Inferior parietal cortex (tissue), 1 donor: ENCODE measurements around the gene UBFD1.
"Not testable (repeated sequence)": the region's sequence is repeated elsewhere in the genome, so short reads cannot be mapped to it uniquely, and the experiment has no call there.

ENCODE experiments used
- DNase-seq: peaks from one replicate; pipeline ENCODE4 v3.0.0-alpha.2; 2016; ENCODE audit errors: extremely low spot score

Gene UBFD1, protein sequence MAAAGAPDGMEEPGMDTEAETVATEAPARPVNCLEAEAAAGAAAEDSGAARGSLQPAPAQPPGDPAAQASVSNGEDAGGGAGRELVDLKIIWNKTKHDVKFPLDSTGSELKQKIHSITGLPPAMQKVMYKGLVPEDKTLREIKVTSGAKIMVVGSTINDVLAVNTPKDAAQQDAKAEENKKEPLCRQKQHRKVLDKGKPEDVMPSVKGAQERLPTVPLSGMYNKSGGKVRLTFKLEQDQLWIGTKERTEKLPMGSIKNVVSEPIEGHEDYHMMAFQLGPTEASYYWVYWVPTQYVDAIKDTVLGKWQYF

DNA sequence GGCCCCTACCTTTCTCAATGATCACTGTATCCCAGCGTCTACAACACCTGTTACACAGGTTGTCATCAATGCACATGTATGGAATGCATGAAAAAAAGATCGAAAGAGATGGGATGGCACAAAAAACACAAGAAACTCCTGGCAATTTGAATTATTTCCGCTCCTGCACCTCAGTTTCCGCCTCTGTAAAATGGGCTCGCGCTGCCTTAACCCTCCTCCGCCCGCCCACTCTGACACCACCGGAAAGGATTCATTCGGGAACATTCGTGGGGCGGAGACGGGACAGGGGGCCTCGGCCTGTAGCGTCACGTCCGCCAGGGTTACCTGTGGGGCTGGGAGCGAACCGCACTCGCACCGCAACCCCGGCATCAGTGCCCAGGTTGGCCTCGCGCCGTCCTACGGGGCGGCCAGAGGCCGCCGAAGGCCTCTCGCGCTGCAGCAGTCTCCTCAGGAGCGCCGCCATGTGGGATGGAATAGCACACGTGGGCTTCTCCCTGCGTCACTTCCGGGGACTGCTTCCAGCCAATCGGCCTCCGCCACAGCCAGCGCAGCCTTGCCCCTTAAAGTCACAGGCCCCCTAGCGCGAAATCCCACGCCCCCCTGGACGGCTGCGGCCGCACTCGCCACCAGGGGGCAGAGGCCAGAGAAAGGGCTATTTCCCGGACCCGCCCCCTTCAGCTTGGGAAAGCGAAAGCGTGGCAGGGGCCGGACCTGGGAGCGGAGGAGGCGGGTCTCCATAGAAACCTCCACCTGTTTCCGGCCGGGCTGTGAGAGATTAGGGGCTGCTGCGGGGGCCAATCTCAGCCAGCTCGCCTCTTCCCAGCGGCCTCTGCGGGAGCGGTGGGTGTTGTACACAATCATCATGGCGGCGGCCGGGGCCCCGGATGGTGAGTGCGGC, at the start of gene UBFD1, which contains the start of gene EARS2:
Gene UBFD1, plus strand, starts transcription at position 847 of the 898 bp plus-strand sequence. Its CDS starts 16 bp downstream, at position 863.
Gene EARS2, minus strand, starts transcription at position 470 of the 898 bp plus-strand sequence. Its CDS starts 7 bp downstream, at position 463.
- DNase-seq = peak; percentile 96

DNA sequence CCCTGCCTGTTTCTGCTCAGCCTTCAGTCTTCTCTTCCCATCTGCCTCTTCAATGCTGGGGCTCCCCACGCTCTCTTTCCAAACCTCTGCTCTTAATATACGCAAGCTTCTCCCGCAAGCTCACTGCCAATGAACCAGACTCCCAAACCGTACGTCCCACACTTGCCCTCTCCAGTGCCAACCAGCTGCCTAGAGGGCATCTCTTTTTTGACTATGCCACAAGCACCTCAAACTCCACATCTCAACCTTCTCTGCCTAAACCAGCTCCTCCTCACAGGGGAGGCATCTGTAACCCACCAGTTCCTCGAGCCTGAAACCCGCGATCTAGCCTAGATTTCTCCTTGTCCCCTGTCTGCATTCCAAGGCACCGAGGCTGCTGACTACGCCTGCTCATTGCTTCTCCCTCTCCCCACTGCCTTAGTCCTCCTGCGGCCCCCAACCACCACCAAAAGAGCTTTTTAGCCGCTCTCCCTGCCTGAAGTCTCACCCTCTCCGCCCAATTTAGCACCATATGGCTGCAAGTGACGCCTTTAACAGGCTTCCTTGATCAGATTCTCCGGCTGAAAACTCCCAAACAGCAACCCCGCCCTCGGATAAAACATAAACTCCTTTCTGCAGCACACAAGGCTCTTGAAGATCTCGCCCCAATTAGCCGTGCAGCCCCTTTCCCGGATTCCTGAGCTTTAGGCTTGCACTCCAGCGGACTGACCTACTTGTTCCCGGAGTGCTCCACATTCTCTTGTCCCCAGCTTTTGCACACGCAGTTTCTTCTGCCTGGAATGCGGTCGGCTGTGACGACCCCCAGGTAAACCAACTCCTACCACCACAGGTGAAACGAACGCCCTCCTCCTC, 48.7 kb upstream of the UBFD1 start:
- DNase-seq = peak; percentile 43

DNA sequence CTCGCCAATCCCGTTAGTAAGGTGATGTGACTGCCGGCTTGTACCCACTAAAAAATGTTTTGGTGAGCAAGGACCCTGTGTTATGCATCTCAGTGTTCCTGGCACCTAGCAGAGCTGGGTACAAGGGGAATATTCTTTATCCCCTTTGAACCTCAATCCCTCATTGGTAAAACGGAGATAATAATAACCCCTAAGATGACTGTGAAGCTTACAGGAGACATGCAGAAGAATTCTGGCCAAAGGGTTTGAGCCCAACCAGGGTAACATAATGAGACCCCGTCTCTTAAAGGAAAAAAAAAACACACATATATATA, 48.1 kb upstream of the UBFD1 start:
- no peak for DNase-seq

- no peak for DNase-seq
Observed at GRCh38 chr16:23509782-23510163, 47.8 kb upstream of the UBFD1 start.

- DNase-seq = peak; percentile 74
Observed at GRCh38 chr16:23510164-23510914, 47.2 kb upstream of the UBFD1 start, which contains the start of gene GGA2. Gene GGA2, minus strand, starts transcription at chr16:23510494. Its CDS starts 83 bp downstream, at chr16:23510411.

DNA sequence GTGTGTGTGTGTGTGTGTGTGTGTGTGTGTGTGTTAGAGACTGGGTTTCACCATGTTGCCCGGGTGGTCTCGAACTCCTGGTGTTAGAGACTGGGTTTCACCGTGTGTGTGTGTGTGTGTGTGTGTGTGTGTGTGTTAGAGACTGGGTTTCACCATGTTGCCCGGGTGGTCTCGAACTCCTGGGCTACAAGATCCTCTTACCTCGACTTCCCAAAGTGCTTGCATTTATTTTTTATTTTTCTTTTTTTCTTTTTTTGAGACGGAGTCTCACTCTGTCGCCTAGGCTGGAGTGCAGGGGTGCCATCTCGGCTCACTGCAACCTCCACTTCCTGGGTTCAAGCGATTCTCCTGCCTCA, 46.6 kb upstream of the UBFD1 start:
- DNase-seq = not testable (repeated sequence)

DNA sequence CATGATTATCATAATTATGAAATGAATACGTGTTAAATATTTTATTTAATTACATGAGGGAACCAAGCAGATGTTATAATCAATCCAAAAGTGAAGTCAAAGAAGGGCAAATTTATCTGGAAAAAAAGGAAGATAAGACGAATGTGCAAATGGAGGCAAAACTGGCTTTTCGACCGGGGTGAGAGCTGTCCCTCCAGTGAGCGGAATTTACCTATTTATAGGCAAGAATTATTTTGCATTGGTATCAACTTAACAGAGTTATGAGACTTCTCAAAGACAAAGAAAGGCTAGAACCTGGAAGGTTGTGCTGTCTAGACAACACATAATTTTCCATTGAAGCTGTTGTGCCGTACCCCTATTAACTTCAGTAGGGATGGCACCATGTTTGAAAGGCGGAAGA, 45.8 kb upstream of the UBFD1 start:
- DNase-seq = no peak

DNA sequence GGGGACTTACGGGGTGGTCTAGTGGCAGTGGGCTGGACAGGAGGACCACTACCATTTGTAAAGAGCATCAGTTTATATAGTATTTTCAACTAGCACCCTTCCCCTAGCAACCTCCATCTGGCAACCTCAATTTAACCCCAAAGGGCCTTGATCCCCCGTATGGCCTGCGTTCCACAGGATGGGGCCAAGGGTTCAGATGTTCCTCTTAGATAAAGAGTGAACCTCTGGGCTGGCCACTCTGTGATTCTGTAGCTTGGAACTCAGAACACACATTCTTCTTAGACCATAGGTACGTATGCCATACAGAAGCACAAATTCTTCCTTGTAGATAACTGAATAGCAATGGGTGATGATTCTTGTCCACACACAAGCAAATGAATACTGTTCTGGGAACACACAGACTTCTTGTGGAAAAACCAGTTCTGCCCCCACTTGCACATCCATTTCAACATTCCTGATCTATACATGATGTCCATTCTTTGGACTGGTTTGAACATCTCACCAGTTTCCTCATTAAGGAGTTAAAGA, 45.3 kb upstream of the UBFD1 start:
- no peak for DNase-seq

GRCh38 chr16:23514381-23515152, 43.0 kb upstream of the UBFD1 start:
- DNase-seq = no peak

DNA sequence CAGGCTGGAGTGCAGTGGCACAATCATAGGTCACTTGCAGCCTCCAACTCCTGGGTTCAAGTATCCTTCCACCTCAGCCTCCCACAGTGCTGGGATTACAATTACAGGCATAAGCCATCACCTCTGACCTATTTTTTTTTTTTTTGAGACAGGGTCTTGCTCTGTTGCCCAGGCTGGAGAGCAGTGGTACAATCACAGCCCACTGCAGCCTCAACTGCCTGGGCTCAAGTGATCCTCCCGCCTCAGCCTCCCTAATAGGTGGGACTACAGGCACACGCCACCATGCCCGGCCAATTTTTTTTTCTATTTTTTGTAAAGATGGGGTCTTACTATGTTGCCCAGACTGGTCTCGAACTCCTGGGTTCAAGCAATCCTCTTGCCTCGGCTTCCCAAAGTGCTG, 41.6 kb upstream of the UBFD1 start:
- no peak for DNase-seq

GRCh38 chr16:23516366-23517137, 41.0 kb upstream of the UBFD1 start:
- no peak for DNase-seq

- no peak for DNase-seq
Observed at GRCh38 chr16:23518435-23518891, 39.1 kb upstream of the UBFD1 start.

GRCh38 chr16:23519282-23519681, 38.2 kb upstream of the UBFD1 start:
- no peak for DNase-seq

GRCh38 chr16:23520500-23520899, 37.0 kb upstream of the UBFD1 start:
- DNase-seq = no peak

GRCh38 chr16:23521037-23521743, 36.3 kb upstream of the UBFD1 start:
- no peak for DNase-seq

- no peak for DNase-seq
Observed at GRCh38 chr16:23521965-23522364, 35.6 kb upstream of the UBFD1 start.

DNA sequence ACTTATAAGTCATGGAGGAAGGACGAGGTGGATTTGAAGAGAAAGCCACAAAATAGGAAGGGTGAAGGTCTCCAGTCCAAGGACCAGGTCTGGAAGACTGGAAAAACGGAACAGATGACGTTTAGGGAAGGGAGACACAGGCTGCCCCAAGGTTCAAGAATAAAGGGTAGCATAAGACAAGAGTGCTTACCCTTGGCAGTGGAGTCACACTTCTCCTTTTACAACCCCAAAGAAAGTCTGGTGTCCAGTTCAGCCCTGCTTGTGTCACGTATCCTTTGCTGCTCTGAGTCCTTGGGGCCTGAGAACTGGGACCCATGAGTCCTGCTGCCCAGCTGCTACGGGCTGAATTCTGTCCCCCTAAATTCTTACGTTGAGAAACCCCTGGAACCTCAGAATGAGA, 34.2 kb upstream of the UBFD1 start:
- no peak for DNase-seq

DNA sequence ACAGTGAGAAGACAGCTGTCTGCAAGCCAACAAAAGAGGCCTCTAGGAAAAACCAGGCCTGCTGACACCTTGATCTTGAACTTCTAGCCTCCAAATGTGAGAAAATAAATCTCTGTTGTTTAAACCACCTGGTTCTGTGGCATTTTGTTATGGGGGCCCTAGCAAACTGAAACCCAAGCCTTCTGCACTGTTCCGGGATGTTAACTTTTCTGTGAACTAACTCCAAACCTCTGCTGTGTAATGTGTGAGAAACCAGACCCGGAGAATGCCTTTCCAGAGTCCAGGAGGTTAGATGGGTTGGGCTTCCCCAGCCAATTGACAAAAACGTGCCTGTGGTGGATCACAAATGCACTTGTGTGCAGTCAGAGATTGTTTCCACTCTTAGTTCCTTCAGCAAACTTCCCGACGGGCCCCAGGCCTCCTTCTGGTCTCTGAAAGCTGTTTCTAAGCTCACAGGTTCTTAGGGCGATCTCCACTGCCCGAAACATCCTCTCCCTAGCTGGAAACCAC, 33.6 kb upstream of the UBFD1 start:
- no peak for DNase-seq

GRCh38 chr16:23524886-23525285, 32.6 kb upstream of the UBFD1 start:
- DNase-seq = no peak
